ENCODE results near the gene PRPF38B.

Gene PRPF38B

GRCh38 chr1:108691942-108692723 is at the start of gene PRPF38B:
Gene PRPF38B, plus strand, starts transcription at chr1:108692310. Its CDS starts 282 bp downstream, at chr1:108692592.
- Histone ChIP-seq H2AFZ (ENCODE audit: low read depth) (peak within 1 kb of the TSS; percentile 85), H3K27ac (peak within 1 kb of the TSS; percentile 96), H3K36me3 (ENCODE audit: insufficient read depth) (peaks cover 10% of the 10 kb centered on the region; the same call in 1 of the 2 replicates), H3K4me3 (IDR thresholded peaks at IDR 0.05; ENCODE audit: insufficient read depth, low read depth, low read length) (peak within 1 kb of the TSS; percentile 69), H3K79me2 (ENCODE audit: insufficient read depth, low read depth) (peaks cover 54% of the 10 kb centered on the region), H3K4me1 (ENCODE audit: low read depth, poor library complexity, severe bottlenecking) (peaks cover 18% of the 10 kb centered on the region), H3K27me3 (ENCODE audit: insufficient read depth, low read depth) (no peaks in the 10 kb centered on the region), H3K9ac (peak within 1 kb of the TSS; percentile 94), H3K4me2 (peak within 1 kb of the TSS; percentile 92), H4K20me1 (ENCODE audit: insufficient read depth) (no peaks in the 10 kb centered on the region; the same call in 1 of the 2 replicates)
- TF ChIP-seq CTCF (conservative IDR thresholded peaks at IDR 0.05; ENCODE audit: low read depth, low read length): no peak

- H4K20me1 ChIP-seq (ENCODE audit: insufficient read depth): no peaks in the 10 kb centered on the region
- peaks cover 8% of the 10 kb centered on the region for H3K4me1 ChIP-seq (ENCODE audit: low read depth, poor library complexity, severe bottlenecking)
- TF ChIP-seq CTCF (conservative IDR thresholded peaks at IDR 0.05; ENCODE audit: low read depth, low read length): peak; percentile 51
- no peak overlapping the region for H3K27ac ChIP-seq
- no peaks in the 10 kb centered on the region for H3K36me3 ChIP-seq (ENCODE audit: insufficient read depth)
- no peak overlapping the region for H2AFZ ChIP-seq (ENCODE audit: low read depth)
- no peak overlapping the region for H3K4me2 ChIP-seq
- no peaks in the 10 kb centered on the region for H3K27me3 ChIP-seq (ENCODE audit: insufficient read depth, low read depth)
- no peaks in the 10 kb centered on the region for H3K79me2 ChIP-seq (ENCODE audit: insufficient read depth, low read depth)
- H3K9ac ChIP-seq: no peak overlapping the region
- H3K4me3 ChIP-seq (IDR thresholded peaks at IDR 0.05; ENCODE audit: insufficient read depth, low read depth, low read length): no peak overlapping the region
Measured at GRCh38 chr1:108643492-108644335, 48.4 kb upstream of the PRPF38B start.

- peaks cover 8% of the 10 kb centered on the region for H3K4me1 ChIP-seq (ENCODE audit: low read depth, poor library complexity, severe bottlenecking)
- H3K4me2 ChIP-seq: no peak overlapping the region
- H2AFZ ChIP-seq (ENCODE audit: low read depth): no peak overlapping the region
Measured at GRCh38 chr1:108644984-108645383, 47.1 kb upstream of the PRPF38B start.

More at GRCh38 chr1:108644984-108645383, 47.1 kb upstream of the PRPF38B start:
- Histone ChIP-seq H3K9ac (no peak overlapping the region), H3K27ac (no peak overlapping the region), H4K20me1 (ENCODE audit: insufficient read depth) (no peaks in the 10 kb centered on the region), H3K4me3 (IDR thresholded peaks at IDR 0.05; ENCODE audit: insufficient read depth, low read depth, low read length) (no peak overlapping the region), H3K79me2 (ENCODE audit: insufficient read depth, low read depth) (no peaks in the 10 kb centered on the region), H3K36me3 (ENCODE audit: insufficient read depth) (no peaks in the 10 kb centered on the region), H3K27me3 (ENCODE audit: insufficient read depth, low read depth) (no peaks in the 10 kb centered on the region)
- TF ChIP-seq CTCF (conservative IDR thresholded peaks at IDR 0.05; ENCODE audit: low read depth, low read length): no peak
